Vagina (tissue), 2 donors: ENCODE data around the gene CKB.

Experiments
- POLR2AphosphoS5 ChIP-seq, 2 donors: sonication (generic); formaldehyde crosslinking; IDR thresholded peaks; one replicate each; pipeline ENCODE4 v1.9.0; 2017; ENCODE audit warnings: antibody characterized with exemption in 2 of 2, mild to moderate bottlenecking in 2 of 2, low read depth in 1 of 2; ENCODE audit not compliant: insufficient read depth in 1 of 2
- TF ChIP-seq, protein P1 (sequence below), 3 experiments: fragments of 450-650 bp in 2 of 3; fragments of 200-600 bp in 1 of 3; sonication (generic) in 1 of 3; IDR thresholded peaks; one replicate each; pipeline ENCODE4 v1.5.1; 2017 to 2019; ENCODE audit warnings: antibody characterized with exemption in 3 of 3, mild to moderate bottlenecking in 2 of 3, moderate library complexity in 2 of 3

DNA sequence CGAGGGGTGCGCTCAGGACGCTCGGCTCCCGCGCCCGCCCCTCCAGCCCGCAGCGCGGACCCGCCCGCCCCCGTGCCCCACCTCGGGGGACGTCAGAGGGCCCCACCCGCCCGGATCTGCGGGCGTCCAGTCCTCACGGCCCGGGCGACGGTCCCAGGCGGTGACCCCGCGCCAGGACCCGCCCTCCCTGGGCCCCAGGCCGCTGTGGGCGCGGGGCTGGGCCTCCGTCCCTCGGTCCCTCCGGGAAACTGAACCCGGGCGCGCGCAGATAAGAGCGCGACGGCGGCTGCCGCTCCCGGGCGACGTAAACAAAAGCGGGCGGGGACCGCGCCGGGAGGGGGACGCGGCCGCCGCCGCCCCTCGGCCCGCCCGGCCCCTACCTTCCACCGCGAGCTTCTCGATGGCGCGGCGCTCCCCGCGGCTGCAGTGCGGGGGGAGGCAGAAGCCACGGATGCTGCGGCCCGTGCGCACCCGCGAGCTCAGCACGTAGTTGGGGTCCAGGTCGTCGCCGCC lies 1.1 kb downstream of the CKB start:
- TF ChIP-seq, protein P1, sequence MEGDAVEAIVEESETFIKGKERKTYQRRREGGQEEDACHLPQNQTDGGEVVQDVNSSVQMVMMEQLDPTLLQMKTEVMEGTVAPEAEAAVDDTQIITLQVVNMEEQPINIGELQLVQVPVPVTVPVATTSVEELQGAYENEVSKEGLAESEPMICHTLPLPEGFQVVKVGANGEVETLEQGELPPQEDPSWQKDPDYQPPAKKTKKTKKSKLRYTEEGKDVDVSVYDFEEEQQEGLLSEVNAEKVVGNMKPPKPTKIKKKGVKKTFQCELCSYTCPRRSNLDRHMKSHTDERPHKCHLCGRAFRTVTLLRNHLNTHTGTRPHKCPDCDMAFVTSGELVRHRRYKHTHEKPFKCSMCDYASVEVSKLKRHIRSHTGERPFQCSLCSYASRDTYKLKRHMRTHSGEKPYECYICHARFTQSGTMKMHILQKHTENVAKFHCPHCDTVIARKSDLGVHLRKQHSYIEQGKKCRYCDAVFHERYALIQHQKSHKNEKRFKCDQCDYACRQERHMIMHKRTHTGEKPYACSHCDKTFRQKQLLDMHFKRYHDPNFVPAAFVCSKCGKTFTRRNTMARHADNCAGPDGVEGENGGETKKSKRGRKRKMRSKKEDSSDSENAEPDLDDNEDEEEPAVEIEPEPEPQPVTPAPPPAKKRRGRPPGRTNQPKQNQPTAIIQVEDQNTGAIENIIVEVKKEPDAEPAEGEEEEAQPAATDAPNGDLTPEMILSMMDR (IDR thresholded peaks at IDR 0.05), result no peak
- TF ChIP-seq POLR2AphosphoS5 (IDR thresholded peaks at IDR 0.05; ENCODE audit: insufficient read depth in 1 of 2, low read depth in 1 of 2), result no peak
